ENCODE measurements around the gene HYAL1.
A peak's percentile ranks its signal among the peaks of the same experiment; 100 is the strongest.
"Not testable (repeated sequence)": the region's sequence is repeated elsewhere in the genome, so short reads cannot be mapped to it uniquely, and the experiment has no call there.

The HYAL1 gene

GRCh38 chr3:50316657-50317242, 13.4 kb upstream of the HYAL1 start:
- DNase-seq, result peak; percentile 53

- no peak for DNase-seq
Measured at GRCh38 chr3:50314816-50315215, 11.4 kb upstream of the HYAL1 start.

- DNase-seq, result no peak
Measured at GRCh38 chr3:50314342-50314741, 11.0 kb upstream of the HYAL1 start.

- not testable (repeated sequence) for DNase-seq
Measured at GRCh38 chr3:50312041-50312440, 8.7 kb upstream of the HYAL1 start.

GRCh38 chr3:50304601-50305000, 1.2 kb upstream of the HYAL1 start:
- DNase-seq, result no peak

GRCh38 chr3:50302095-50303012, 1.0 kb downstream of the HYAL1 start:
- no peak for DNase-seq

GRCh38 chr3:50300681-50301254, 2.6 kb downstream of the HYAL1 start:
- DNase-seq, result no peak

- DNase-seq, result no peak
Measured at GRCh38 chr3:50299929-50300680, 3.3 kb downstream of the HYAL1 start.

GRCh38 chr3:50299638-50299928, 3.8 kb downstream of the HYAL1 start:
- DNase-seq, result no peak

GRCh38 chr3:50298836-50299637, 4.3 kb downstream of the HYAL1 start, which contains the start of the genes HYAL3 and NAA80:
HYAL3 (minus strand) TSS chr3:50299405; CDS start chr3:50295602, 3,803 bp downstream.
NAA80 (minus strand) TSS chr3:50299405; CDS start chr3:50297463, 1,942 bp downstream.
- peak; percentile 100 for DNase-seq

- no peak for DNase-seq
Measured at GRCh38 chr3:50297896-50298725, 5.3 kb downstream of the HYAL1 start.

GRCh38 chr3:50297384-50297775, 6.0 kb downstream of the HYAL1 start:
- no peak for DNase-seq

- no peak for DNase-seq
Measured at GRCh38 chr3:50296721-50297383, 6.5 kb downstream of the HYAL1 start.

- DNase-seq, result no peak
Measured at GRCh38 chr3:50295553-50296431, 7.6 kb downstream of the HYAL1 start.

GRCh38 chr3:50294492-50295403, 8.6 kb downstream of the HYAL1 start:
- DNase-seq, result no peak

- no peak for DNase-seq
Measured at GRCh38 chr3:50294089-50294488, 9.3 kb downstream of the HYAL1 start.

- DNase-seq, result no peak
Measured at GRCh38 chr3:50293079-50293801, 10.1 kb downstream of the HYAL1 start.
